Keratinocyte (primary cell): ENCODE data around the gene C16orf95.
"Not testable (repeated sequence)": the region's sequence is repeated elsewhere in the genome, so short reads cannot be mapped to it uniquely, and the experiment has no call there.

Experiments
- EZH2 ChIP-seq: IDR thresholded peaks from one replicate; pipeline ENCODE4 v1.6.1; 2012; ENCODE audit warnings: inconsistent platforms, mild to moderate bottlenecking, low read length, moderate library complexity
- TF ChIP-seq, protein P1 (sequence below), 3 experiments: IDR thresholded peaks in 1 of 3; conservative IDR thresholded peaks in 1 of 3; optimal IDR thresholded peaks in 1 of 3; 2 replicates in 2 of 3; 3 replicates in 1 of 3; pipeline versions ENCODE3 to v1.5.1; 2011; ENCODE audit warnings: low read length in 3 of 3, mild to moderate bottlenecking in 3 of 3, moderate library complexity in 2 of 3, control low read depth in 1 of 3, inconsistent platforms in 1 of 3; ENCODE audit not compliant: insufficient read depth in 2 of 3; ENCODE audit errors: extremely low read depth in 1 of 3

DNA sequence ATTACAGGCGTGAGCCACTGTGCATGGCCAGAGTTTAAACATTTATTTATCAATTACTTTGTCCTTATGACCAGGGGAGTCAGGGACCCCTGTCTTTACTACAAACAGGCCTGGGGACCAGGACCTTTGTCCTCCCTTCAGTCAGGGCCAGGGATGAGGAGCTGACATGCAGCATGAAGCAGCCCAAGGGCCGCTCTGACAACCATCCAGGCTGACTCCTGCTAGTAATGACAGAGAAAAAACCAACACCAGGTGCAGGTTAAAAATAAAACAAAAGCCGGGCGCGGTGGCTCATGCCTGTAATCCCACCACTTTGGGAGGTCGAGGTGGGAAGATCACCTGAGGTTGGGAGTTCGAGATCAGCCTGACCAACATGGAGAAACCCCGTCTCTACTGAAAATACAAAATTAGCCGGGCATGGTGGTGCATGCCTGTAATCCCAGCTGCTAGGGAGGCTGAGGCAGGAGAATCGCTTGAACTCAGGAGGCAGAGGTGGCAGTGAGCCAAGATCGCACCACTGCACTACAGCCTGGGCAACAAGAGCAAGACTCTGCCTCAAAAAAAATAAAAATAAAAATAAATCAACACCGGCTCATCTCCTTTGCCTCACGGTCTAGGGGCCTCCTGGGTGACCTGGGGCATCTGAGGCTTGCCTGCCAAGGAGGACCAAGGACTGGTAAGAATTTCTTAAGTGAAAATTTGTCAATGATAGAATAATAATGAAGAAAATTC lies 45.8 kb upstream of the C16orf95 start:
- TF ChIP-seq, protein P1, sequence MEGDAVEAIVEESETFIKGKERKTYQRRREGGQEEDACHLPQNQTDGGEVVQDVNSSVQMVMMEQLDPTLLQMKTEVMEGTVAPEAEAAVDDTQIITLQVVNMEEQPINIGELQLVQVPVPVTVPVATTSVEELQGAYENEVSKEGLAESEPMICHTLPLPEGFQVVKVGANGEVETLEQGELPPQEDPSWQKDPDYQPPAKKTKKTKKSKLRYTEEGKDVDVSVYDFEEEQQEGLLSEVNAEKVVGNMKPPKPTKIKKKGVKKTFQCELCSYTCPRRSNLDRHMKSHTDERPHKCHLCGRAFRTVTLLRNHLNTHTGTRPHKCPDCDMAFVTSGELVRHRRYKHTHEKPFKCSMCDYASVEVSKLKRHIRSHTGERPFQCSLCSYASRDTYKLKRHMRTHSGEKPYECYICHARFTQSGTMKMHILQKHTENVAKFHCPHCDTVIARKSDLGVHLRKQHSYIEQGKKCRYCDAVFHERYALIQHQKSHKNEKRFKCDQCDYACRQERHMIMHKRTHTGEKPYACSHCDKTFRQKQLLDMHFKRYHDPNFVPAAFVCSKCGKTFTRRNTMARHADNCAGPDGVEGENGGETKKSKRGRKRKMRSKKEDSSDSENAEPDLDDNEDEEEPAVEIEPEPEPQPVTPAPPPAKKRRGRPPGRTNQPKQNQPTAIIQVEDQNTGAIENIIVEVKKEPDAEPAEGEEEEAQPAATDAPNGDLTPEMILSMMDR (optimal IDR thresholded peaks at IDR 0.05 in 1 of 3, IDR thresholded peaks at IDR 0.05 in 1 of 3, conservative IDR thresholded peaks at IDR 0.05 in 1 of 3; ENCODE audit: extremely low read depth in 1 of 3, insufficient read depth in 2 of 3, low read length in 3 of 3), result not testable (repeated sequence)
- TF ChIP-seq EZH2, result not testable (repeated sequence)
